GM20000 (cell line): Measurements from ENCODE around the gene MED31.
A peak's percentile ranks its signal among the peaks of the same experiment; 100 is the strongest.
"Not testable (repeated sequence)": the region's sequence is repeated elsewhere in the genome, so short reads cannot be mapped to it uniquely, and the experiment has no call there.

Source experiments
- DNase-seq: peaks from one replicate; pipeline ENCODE4 v3.0.0; 2012; ENCODE audit warnings: low spot score
- CTCF ChIP-seq: IDR thresholded peaks from 2 replicates; pipeline ENCODE4 v1.5.1; 2012; ENCODE audit warnings: mild to moderate bottlenecking, control low read depth; ENCODE audit errors: extremely low read depth, missing control alignments

MED31 gene

GRCh38 chr17:6668727-6669425, 17.5 kb upstream of the MED31 start:
- TF ChIP-seq CTCF, result no peak
- no peak for DNase-seq

DNA sequence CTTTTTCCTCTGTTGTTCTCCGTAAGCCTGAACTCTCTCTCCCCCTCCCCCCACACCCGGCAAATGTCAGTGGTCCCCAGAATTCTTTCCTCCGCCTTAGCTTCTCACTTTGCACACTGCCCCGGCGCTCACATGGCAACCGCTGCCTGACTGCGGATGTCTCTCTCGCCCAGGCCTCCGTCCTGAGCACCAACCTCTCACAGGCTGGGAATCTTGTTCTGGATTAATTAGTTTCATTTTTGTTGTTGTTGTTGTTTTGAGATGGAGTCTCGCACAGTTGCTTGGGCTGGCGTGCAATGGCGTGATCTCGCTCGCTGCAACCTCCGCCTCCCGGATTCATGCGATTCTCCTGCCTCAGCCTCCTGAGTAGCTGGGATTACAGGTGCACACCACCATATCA, 16.8 kb upstream of the MED31 start:
- no peak for DNase-seq
- no peak for TF ChIP-seq CTCF

- no peak for TF ChIP-seq CTCF
- no peak for DNase-seq
Observed at GRCh38 chr17:6667516-6667915, 16.1 kb upstream of the MED31 start.

- DNase-seq, result no peak
- TF ChIP-seq CTCF, result no peak
Observed at GRCh38 chr17:6666557-6666956, 15.2 kb upstream of the MED31 start.

DNA sequence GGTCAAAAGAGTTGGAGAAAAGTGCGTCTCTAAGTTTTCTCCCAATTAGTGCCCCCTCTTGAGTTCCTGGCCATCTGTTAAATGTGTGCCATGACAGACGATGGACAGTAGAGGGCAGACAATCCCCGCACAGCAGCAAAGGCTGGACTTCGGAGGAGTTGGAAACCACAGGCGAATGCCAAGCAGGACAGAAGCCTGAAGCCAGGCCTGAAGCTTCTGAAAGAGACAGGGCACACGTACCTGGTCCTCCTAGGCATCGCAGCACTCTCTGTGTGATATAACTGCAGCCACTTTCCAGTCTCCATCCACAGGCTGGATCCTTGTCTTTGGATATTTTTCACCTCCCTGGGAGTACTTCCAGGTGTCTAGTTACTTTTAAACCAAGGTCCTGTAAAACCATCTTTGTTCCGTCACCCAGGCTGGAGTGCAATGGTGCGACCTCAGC, 14.7 kb upstream of the MED31 start:
- peak; percentile 89 for TF ChIP-seq CTCF
- DNase-seq, result peak; percentile 79

GRCh38 chr17:6663200-6663599, 11.8 kb upstream of the MED31 start:
- not testable (repeated sequence) for DNase-seq

DNA sequence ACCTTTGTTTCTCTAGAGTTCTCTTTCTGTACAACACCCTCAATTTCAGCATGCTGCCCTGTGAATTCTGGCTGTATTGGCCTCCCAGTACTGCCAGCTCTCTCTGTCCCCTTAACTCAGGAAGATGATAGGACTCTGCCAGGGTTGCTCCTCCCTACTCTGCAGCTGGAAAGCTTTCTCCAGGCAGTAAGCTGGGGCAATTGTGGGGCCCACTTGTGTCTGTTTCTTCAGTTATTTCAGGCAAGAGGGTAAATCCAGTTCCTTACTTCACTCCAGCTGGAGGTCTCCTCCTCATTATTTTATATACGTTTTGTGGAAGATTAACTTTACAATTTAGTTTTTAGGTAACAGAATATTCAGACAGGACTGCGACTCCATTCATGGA, 10.1 kb upstream of the MED31 start:
- no peak for DNase-seq
- no peak for TF ChIP-seq CTCF

- no peak for TF ChIP-seq CTCF
- DNase-seq, result peak; percentile 74
Observed at GRCh38 chr17:6660805-6661463, 9.5 kb upstream of the MED31 start.
